GM12891 (cell line): ENCODE data around the gene DLGAP1.

Experiments used
- POLR2A ChIP-seq: IDR thresholded peaks from 2 replicates; pipeline ENCODE4 v1.6.1; 2011; ENCODE audit warnings: low read depth, low read length, control low read depth
- POLR2AphosphoS5 ChIP-seq: IDR thresholded peaks from 2 replicates; pipeline ENCODE4 v1.6.1; 2011; ENCODE audit warnings: low read depth, low read length, control low read depth
- POU2F2 ChIP-seq: IDR thresholded peaks from 2 replicates; pipeline ENCODE4 v1.6.1; 2011; ENCODE audit warnings: low read depth, mild to moderate bottlenecking, control low read depth, low read length, moderate library complexity
- SPI1 ChIP-seq: IDR thresholded peaks from 2 replicates; pipeline ENCODE4 v1.6.1; 2011; ENCODE audit warnings: low read depth, low read length, control low read depth
- TAF1 ChIP-seq: IDR thresholded peaks from 2 replicates; pipeline ENCODE4 v1.6.1; 2011; ENCODE audit warnings: low read depth, low read length, control low read depth

- TF ChIP-seq POLR2A (no peak), POLR2AphosphoS5 (no peak), SPI1 (no peak), TAF1 (no peak), POU2F2 (no peak)
Observed at GRCh38 chr18:3547891-3548615, 907.1 kb downstream of the DLGAP1 start.
